ENCODE measurements around the gene AATK. TPM values are rescaled to one million over a fixed set of nuclear protein-coding genes. Genes with fewer than 3 reads are reported as not detected.

AATK gene
- polyA plus RNA-seq, 12 donors, result 4.4 to 12.8 (median 9.4) TPM; not detected in 1

DNA sequence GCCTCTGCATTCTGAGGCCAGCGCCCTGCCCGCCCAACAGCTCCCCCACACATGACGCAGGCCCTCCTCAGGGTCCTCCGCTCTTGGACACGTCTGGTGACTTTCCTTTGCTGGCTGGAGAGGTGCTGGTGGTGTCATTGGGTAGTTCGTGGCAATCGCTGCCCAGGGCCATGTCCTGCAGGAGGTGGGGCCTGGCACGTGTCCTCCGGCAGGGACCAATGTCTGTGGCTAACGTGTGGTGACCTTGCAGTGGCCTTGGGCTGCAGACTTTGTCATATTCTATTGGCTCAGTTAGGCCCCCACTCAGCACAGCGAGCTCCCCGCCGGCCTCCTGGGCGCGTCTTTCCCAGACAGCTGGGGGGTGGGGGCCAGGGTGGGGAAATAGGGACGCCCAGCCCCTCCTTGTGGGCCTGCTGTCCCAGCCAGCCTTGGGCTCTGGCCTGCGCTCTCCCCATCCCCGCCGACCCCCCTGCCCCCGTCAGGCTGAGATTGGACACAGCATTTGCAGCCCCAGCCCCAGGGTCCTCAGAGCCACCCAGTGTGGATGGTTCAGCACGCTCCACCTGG lies 52.8 kb downstream of the AATK start:
- no peak for DNase-seq

DNA sequence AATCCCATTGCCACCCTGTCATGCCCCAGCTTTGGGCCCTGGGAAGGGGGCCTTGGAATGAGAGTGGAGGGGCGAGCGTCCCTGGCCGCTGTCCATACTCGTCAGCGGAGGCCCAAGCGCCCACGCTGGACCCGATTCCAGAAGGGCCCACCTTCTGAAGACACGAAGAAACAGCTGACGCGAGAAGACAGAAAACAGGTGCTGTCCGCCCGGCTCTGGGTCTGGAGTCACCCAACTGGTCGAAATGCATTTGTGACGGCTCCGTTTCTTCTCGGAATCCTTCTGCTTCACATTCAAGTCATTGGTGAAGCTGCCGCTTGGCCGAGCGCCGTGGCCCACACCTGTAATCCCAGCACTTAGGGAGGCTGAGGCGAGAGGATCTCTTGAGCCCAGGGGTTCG lies 53.6 kb downstream of the AATK start:
- no peak for DNase-seq

DNA sequence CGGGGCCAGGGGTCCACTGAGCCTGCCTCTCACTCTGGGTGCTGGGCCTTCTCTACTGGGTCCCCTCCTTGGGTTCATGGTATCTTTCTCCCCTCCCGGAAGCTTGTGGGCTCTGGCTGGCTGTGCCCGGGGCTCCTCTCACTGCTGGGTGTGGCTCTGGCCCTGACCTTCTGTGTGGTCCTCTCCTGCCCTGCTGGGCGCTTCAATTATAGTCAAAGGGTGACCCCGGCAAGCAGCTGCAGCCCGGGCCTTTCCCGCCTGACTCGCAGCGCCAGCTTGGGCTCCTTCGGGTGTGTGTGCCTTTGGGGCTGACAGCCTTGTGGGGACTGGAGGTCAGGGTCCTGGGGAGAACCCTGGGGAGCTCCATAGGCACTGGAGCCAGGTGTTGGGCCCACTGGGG lies 55.0 kb downstream of the AATK start:
- DNase-seq, result no peak

DNA sequence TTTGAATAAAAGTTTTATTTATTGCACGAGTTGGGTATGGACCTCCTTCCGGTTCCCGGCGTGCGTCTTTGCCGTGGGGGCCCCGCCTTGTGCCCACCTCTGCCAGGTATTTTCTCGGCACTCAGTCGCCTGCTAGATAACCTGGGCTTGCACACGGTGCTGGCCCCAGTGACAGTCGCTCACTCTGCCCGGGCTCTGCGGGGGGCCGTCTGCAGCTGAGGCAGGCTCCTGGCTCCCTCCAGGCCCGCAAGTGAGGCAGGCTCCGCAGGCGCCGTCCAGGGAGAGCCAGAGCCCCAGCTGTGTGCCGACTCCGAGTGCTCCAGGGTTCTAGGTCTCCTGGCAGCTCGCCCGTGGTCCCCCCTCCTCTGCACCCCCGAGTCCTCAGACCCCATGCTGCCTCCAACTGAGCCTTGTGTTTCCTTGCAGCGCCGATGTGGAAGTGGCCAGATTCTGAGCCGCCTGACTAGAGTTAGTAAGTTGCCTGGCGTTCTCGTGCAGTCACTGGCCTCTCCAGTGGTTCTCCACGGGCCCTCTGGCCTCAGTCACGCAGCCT lies 55.5 kb downstream of the AATK start:
- no peak for DNase-seq

DNA sequence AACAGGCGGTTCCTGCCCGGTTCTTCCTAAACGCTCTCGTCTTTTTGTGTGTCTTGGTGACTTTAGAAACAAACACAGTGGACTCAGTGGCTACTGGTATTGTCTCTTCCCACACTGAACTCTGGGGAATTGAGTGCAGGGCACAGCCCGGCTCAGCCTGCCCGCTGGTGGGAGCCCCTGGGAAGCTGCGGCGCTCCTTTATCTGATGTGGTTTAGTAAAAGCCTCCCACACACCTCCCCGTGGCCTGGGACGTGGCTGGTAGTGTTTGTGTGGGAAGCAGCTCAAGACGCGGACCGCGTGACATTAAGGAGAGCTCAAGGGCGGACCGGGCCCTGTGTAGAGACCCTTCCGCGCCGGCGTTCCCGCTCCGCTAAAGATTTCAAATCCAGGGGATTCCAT lies 56.1 kb downstream of the AATK start:
- DNase-seq, result no peak

DNA sequence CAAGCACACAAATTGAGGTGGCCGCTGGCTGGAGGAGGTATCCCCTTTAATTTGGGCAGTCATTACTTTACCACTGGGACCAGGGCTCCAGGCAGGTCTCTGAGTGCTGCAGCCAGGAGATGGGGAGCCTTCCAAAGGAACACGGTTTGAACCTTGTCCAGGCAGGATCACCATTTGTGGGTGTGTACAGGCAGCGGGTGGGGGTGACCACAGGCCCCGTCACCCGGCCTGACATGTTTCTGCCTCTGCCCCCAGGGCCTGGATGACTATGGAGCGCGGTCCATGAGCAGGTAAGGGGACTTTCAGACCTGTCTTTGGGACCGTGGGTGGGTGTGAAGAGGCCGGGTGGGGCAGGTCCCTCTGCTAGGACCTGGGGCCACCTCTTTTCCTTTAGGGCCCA lies 57.8 kb downstream of the AATK start:
- DNase-seq, result no peak

DNA sequence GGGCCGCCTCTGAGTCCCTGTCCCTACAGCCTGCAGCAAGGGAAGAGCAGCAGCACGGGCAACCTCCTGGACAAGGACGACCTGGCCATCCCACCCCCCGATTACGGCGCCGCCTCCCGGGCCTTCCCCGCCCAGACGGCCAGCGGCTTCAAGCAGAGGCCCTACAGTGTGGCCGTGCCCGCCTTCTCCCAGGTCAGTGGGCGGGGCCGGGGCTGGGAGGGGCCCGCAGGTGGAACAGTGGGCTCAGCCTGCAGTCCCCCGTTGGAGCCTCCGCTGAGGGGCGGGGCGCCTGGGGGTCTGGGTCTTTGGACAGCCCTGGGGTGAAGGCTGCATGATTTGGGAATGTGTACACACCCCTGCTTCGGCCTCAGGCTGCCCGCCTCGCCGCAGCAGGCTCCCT lies 59.3 kb downstream of the AATK start:
- DNase-seq, result no peak

DNA sequence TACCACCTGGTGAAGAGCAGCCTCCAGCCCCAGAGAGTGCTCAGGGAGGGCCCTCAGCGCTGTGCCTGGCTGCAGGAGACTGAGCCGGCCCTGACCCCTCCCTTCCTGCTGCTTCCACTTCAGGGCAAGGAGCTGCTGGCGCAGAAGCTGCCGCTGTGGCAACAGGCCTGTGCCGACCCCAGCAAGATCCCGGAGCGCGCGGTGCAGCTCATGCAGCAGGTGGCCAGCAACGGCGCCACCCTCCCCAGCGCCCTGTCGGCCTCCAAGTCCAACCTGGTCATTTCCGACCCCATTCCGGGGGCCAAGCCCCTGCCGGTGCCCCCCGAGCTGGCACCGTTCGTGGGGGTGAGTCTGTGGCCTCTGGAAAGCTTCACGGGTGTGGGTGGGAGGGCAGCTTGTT lies 62.6 kb downstream of the AATK start:
- no peak for DNase-seq

DNA sequence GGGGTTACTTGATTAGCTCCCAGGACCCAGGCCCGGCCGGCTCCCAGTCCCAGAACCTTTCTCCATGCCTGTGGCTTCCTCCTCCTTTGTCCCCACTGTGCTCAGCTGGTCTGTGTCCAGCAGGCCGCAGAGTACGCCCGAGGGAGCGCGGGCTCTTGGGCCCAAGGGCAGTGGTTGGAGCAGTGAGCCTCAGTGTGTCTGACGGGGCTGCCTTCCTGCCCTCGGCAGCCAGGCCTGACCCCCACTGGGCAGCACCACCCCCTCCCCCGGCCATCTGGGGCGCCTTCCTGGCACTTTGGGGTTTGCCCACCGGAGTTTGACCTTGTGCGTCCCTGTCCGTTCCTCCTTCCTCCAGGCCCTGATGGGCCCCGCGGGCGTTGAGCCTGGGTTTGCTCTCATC lies 63.2 kb downstream of the AATK start:
- no peak for DNase-seq

DNA sequence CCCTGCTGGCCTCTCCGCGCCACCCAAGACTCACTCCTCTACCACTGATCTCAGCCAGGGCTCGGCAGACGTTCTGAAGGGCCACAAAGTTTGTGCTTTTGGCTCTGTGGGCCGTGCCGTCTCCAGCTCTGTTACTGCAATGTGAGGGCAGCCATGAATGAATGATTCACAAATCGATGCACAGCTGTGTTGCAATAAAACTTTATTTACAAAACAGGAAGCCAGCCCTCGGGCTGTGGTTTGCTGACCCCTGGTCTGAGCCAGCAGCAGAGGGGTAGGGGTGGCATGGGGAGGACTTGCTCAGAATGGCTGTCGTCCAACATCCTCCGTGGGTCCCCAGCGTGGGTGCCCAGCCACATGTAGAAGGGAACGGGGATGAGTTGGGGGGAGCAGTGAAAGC lies 63.7 kb downstream of the AATK start:
- DNase-seq, result no peak

DNA sequence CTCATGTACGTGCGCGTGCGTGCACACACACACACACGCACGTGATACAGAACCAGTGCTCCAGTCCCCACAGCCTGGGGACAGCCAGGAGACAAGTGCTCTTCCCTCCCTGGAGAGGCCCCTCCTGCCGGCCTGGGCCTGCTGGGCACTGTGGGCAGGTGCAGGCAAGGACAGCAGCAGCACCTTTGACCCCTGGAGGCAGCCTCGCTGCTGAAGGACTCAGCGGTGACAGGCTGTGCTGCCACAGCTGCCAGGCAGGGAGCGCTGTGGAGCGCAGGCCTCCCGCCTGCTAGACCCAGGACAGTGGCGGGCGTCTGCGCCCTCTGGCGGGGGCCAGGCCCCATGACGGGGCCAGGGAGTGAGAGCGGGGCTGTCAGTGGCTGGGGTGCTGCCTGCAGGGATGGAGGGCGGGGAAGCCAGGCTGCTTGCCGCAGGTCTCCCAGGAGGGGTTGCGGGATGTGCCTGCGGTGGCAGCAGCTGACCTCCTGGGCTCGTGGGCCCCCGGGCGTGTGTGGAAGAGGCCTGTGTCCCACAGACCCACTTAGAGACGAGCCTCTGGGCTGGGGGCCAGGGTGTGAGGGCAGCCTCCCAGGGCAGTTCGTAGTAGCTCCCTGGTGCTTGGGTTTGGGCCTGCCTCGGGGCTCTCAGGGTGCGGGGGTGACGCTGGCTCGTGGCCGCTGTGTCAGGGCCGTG lies 64.3 kb downstream of the AATK start:
- DNase-seq, result peak; percentile 73

DNA sequence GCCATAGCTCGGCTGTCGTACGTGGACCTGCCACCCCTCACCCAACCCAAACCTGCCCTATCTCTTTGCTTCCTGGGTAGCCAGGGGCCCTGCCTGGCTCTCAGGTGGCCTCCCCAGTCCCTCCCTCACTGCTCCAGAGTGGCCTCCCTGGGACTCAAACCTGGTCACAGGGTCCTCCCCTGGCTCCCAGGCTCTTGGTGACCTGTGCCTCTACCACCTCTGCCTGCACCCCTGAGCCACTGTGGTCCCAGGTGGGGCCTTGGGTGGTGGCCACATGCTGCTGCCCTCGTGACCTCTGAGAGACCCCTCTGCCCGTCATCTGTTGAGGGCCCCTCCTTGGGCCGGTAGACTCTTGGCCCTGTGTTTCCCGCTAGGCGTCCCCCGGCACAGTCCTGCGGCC lies 65.4 kb downstream of the AATK start:
- no peak for DNase-seq

DNA sequence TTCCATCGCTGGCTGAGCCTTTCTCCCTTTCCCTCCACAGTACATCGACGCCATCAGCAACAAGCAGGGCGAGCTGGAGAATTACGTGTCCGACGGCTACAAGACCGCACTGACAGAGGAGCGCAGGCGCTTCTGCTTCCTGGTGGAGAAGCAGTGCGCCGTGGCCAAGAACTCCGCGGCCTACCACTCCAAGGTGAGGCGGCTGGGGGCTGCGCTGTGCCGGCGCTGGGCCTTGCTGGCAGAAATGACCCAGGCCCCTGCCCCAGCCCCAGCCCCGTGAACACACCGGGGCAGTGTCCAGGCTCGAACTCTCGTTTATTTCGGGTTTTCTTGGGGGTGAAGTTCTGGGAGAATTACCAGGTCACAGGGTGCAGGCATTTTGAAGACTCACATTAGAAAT lies 66.1 kb downstream of the AATK start:
- no peak for DNase-seq

DNA sequence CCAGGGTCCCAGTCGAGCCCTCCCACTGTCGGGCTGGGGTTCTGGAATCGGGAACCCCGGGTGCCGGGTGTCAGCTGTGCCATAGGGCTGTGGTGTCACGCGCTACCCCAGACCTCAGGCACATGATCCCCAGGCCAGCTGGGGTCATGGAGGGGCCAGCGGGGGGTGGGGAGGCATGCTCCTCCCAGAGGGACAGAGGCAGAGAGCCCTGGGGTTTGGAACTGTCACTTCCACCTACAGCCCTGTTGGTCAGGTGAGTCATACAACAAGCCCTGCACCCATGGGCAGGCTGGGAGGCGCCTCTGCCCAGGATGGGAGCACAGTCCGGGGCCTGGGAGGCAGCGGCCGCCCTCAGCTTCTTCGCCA lies 68.1 kb downstream of the AATK start:
- DNase-seq, result no peak

DNA sequence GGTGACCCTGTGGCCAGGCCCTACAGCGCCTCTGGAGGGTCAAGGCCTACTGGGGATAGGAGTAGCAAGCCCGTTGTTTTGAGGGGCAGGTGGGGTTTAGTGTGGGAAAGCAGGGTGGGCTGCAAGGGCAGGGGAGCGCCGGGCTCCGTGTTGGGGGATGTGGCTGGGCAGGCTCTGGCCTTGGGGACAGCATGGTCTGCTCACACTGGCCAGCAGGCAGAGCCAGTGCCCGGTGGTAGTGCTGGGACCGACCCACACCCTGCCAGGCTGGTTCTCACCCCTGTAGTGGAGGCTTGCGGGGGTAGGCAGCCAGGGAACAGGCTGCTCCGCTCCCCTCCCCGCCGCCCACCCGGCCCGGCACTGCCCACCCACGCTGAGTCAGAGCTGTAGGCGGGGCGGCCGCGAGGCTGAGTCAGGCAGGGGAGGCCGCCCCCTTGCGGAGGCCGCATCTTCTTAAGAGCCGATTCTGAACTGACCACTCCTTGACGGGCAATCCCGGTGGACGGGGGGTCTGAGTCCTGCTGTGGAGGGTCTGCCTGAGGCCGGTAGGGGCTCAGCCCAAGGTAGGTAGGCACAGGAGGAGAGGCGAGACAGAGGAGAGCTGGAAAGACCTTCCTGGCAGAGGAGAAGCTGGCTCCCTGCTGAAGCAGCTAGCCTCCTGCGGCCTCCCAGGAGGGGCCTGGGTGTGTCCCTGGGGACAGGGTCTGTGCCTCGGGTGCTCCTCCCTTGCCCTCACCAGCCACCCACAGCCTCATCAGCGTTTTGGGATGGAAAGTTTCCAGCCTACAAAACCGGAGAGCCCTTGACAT lies 68.7 kb downstream of the AATK start:
- peak; percentile 84 for DNase-seq

DNA sequence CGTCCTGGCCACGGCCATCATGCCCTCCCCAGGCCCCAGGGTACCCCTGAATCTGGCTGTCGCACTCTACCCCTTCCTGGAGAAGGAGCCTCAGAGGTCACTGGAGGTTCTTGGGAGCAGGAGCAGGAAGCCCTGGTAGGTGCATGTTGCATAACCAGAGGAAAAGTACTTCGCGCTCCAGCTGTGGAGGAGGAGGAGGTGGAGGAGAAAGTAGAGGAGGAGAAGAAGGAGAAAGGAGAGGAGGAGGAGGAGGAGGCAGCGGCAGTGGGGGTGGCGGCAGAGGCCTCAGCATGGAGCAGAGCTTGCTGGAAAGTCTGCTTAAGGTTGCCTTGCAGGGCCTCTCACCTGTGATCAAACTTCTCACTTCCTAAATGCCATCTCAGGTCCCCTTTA lies 69.3 kb downstream of the AATK start:
- DNase-seq, result no peak

DNA sequence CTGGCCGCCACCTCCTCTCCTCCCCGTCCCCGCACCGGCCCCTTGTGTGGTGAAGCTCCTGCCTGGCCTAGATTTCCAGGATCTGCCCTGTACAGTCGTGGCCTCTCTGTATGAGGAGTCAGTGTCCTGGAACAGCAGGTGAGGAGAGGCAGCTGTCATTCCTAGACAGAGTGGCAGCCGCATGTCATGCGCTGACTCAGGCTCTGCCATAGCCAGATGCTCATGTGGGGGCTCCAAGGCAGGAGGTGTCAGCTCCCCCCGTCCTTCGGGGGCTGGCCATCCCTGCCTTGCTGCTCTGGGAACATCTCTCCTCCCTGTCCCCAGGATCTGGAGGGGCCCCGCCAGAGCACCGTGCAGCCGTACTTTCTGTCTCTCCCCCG lies 70.6 kb downstream of the AATK start:
- DNase-seq, result no peak

DNA sequence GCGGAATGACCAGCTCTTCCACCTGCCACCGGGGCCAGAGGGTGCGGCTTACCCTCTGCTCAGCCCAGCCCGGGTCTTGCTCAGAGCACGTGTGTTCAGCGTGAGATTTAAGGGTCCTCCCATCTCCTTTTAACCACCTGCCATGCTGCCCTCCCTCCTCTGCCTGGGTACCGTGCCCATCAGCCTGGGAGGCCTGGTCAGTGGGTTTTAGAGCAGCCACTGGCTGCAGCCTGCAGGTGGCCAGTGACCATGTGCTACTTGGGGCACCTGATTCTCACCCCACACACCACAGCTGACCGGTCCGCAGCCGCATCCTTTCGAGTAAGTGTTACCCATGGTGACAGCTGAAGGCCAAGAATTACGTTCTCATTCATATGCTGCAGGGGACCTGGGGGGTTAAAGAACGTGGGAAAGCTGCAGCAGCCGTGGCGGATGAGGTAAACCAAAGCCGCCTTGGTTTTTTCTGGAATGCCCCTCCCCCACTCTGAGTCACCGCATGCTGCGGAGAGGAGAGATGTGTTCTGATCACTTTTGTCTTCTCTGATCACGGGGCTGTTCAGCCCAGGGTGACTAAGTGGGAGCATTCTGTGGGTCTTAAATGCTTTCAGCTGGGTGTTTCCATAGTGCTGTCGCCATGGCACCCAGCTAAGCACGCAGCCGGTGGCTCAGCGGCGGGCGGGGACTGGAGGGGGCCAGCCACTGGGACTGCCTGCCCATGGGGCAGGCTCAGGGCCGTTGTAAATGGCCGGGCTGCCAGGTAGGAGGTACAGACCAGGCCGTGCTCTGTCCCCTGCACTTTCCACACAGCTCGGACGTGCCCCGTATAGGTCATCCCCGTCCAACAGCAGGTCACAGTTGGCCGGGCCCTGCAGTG lies 71.3 kb downstream of the AATK start:
- DNase-seq, result peak; percentile 75

DNA sequence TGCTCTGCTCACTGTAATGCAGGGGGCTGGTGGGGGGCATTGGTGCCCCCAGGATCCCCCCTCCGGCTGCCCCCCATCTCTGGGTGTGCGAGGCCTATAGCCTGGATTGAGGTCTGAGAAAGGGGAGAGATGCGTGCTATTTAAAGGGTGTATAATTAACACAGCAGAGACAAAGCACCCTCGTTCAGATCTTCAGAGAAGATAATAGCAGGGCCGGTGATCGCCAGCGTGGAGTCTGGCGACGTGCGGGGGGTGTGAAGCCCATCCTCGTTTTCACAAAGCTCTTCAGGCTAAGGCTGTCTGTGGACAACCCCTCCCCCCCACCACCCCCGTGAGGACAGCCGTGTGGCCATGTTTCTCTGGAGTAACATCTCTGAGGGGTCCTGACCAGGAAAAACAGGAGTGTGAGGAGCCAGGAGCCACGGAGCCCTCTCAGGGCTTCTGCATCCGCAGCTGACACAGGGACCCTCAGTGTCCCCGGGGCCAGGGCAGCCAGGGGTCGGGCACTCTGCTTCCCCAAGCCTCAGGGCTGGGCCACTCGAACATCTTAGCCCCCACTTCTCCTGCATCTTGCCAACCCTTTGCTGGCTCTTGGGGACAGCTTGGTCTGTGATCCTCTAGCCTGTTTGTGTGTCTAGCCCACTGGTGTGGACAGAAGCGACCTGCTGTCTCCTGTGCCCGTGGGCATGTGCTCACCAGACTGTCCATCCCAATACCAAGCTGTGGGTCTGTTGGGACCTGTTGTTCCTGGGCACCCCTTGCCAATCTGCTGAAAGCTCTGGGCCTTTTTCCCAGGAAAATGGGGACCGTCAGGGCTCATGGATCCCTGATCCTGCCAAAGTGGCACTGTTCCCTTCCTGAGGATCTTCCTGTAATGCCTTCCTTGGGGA lies 72.2 kb downstream of the AATK start:
- no peak for DNase-seq

DNA sequence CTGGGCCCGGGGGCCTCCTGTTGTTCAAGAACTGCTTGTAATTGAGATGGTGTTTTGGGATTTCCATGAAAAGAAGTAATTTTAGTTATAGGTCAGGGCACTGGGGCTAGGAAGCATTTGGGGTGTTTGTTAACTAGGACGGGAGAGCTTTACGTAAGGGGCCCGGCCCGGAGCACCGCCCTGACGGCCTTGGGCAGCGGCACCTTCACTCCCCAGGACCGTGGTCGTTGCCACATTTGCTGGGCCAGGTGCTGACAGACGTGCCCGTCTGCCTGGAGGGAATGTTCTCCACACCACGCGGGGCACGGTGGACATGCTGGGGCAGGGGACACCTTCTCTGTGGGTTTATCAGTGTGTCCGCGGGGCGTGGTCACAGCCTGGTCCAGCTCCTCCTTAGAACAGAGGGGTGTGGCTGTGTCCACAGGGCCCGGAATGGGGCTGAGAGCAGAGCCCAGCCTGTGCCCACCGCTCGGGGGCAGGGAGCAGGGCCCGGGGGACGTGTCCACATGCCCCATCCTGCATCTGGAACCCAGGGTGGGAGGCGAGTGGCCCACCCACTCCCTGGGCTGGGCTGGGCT lies 73.4 kb downstream of the AATK start:
- DNase-seq, result no peak
